ENCODE measurements around the gene APPBP2.
A peak's percentile ranks its signal among the peaks of the same experiment; 100 is the strongest.
"Not testable (repeated sequence)": the region's sequence is repeated elsewhere in the genome, so short reads cannot be mapped to it uniquely, and the experiment has no call there.

Gene APPBP2

GRCh38 chr17:60493847-60494321 lies 32.2 kb downstream of the APPBP2 start:
- no peak for DNase-seq

GRCh38 chr17:60491771-60492170 lies 34.3 kb downstream of the APPBP2 start:
- DNase-seq: peak; percentile 5

- DNase-seq: not testable (repeated sequence)
Observed at GRCh38 chr17:60490594-60490993, 35.4 kb downstream of the APPBP2 start.

DNA sequence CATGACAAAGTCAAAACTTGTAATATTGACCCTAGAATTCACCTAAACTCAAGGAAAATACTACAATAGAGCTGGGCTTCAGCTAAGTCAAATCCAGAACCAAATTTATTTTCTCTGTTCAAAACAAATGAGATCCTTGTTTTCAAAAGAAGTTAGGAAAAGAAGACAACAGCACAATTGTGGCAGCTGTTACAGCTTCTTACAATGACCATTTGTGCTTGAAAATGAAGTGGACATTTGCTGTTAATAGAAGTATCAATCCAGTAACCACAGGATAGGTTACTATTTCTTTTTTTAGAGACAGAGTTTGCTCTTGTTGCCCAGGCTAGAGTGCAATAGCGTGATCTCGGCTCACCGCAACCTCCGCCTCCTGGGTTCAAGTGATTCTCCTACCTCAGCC lies 44.4 kb downstream of the APPBP2 start:
- DNase-seq: no peak

GRCh38 chr17:60473788-60474187 lies 52.3 kb downstream of the APPBP2 start:
- no peak for DNase-seq

- no peak for DNase-seq
Observed at GRCh38 chr17:60472449-60472848, 53.6 kb downstream of the APPBP2 start.

DNA sequence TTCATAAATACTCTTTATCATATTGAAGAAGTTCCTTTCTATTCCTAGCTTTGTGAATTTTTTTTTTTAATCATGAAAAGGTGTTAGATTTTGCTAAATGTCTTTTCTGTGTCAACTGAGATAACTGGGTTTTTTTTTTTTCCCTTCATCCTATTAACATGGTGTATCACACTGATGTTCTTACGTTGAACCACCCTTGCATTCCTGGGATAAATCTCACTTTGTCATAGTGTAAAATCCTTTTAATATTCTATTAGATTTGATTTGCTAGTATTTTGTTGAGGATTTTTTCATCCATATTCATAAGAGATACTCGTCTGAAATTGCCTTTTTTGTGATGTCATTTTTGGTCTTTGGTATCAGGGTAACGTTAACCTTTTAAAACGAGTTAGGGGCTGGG lies 54.6 kb downstream of the APPBP2 start:
- DNase-seq: no peak

- peak; percentile 79 for DNase-seq
Observed at GRCh38 chr17:60468371-60468770, 57.7 kb downstream of the APPBP2 start.

DNA sequence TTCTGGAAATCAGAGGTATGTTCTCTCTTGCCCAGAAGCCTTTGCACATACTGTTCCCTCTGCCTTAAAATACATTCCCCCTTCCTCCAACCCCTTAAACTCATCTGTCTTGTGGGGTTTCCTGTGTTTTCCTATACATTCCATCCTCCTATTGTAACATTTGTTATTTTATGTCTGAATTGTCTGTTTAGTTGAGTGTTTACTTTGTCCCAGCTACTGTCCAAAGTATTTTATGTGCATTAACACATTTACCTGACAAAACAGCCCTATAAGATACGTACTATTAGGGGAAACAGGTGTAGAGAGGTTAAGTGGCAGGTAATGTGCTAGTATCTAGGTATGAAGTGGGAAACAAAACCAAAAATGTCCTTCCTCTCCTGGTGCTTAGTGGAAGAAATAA lies 61.7 kb downstream of the APPBP2 start:
- no peak for DNase-seq

GRCh38 chr17:60463157-60463835 lies 62.7 kb downstream of the APPBP2 start:
- DNase-seq: no peak

- no peak for DNase-seq
Observed at GRCh38 chr17:60461584-60461983, 64.5 kb downstream of the APPBP2 start.

DNA sequence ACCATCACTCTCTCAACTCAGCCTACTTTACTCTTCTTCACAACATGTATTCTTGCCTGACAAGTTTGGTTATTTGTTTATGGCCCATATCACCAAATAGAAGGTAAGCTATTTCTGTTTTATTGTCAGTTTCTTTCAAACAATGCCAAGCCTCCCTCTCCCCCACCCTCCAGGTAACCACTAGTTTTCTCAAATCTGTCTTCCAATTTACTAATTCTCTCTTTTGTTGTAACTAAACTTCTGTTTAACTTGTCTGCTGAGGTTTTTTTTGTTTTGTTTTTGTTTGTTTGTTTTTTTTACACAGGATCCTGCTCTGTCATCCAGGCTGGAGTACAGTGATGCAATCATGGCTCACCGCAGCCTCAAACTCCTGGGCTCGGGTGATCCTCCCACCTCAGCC lies 68.9 kb downstream of the APPBP2 start:
- DNase-seq: no peak

- no peak for DNase-seq
Observed at GRCh38 chr17:60455378-60455777, 70.7 kb downstream of the APPBP2 start.

GRCh38 chr17:60451965-60452364 lies 74.1 kb downstream of the APPBP2 start:
- DNase-seq: no peak

GRCh38 chr17:60451071-60451470 lies 75.0 kb downstream of the APPBP2 start:
- no peak for DNase-seq

DNA sequence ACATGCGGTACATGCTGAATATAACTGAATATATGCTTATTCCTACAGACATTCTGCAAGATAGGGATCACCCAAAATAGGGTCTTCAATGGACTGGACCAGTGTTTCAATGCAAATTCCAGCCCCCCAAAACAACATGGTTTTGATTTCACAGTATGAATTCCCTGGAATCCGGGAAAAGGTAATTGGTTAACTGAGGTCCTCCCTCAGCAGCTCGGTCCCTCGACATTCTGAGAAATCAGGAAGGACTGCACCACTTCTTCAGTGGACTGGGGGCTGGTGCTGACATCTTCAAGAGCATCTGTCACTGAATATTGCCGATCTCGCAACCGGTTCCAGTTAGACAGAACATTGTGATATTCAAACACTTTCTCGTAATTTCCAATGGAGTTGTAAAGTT lies 78.7 kb downstream of the APPBP2 start:
- no peak for DNase-seq

DNA sequence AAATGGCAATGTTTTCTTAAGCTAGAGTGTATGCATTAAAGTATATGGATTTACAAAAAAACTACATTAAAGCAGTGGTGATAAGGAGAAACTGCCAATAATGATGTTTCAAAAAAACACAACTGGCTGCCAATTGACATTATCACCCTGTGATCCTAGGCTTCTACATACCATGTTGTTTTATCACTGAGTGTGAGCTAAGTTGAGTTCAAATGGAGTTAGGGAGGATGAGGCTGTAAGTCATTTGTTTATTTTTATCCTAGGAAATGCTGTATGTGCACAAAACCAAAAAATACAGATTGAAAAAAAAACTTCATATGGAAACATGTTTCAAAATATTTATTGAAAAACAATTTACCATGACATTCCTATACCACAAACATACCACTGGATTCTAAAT lies 80.9 kb downstream of the APPBP2 start:
- no peak for DNase-seq

- no peak for DNase-seq
Observed at GRCh38 chr17:60443713-60444112, 82.3 kb downstream of the APPBP2 start.

GRCh38 chr17:60442271-60443173 lies 83.5 kb downstream of the APPBP2 start:
- DNase-seq: no peak

- DNase-seq: peak; percentile 21
Observed at GRCh38 chr17:60439501-60439900, 86.5 kb downstream of the APPBP2 start.

GRCh38 chr17:60436676-60437075 lies 89.4 kb downstream of the APPBP2 start:
- DNase-seq: no peak

DNA sequence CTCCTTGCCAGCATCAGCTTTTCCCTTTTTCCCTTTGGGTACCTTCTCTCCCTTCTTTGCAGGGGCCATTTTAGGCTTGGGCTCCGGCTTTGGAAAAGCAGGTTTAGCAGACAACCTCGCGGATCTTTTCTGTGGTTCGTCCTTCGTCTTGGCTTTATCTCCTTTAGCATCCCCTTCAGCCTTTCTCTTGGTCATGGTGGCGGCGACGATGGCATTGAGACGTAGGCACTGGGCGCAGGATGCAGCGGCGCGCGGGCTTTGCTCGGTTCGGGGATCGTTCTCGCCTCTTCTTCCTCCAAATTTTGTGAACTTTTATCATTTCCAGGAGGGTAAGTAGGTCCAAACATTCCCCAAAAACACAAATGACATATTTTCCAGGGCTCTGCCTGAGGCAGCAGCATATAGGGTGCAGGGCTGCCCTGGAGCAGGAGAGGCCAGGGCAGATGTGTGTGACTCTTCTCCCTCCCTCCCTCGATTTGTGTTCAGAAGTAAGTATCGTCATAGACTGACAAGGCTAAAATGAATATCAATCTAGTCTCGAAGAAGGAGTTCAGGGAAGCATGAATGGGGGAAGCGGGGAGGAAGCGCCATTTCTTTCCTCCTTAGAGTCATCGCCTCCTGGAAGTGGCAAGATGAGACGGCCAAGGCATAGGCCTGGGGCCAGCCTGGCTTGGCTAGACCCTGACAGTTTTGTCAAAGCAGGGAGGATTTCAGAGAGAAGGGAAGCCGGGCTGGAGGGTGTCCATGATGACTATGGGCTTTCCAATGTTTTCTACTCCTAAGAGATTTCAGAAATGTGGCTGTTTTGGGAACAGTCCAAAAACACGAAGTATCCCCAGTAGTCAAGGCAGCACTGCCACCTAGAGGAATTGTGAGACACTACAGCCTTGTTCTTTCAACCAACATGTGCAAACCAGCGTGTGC lies 90.5 kb downstream of the APPBP2 start:
- peak; percentile 83 for DNase-seq
